HG03064 (cell line): ENCODE data around the gene AGBL5.
"Not testable (repeated sequence)": the region's sequence is repeated elsewhere in the genome, so short reads cannot be mapped to it uniquely, and the experiment has no call there.

Experiments used
- ATAC-seq: cut with Tn5 transposase; IDR thresholded peaks from one replicate; pipeline ENCODE4 v1.9.1; 2021; ENCODE audit warnings: low read depth; ENCODE audit not compliant: unreplicated experiment

The AGBL5 gene

GRCh38 chr2:27108221-27108620 lies 56.8 kb downstream of the AGBL5 start:
- no peak for ATAC-seq

- no peak for ATAC-seq
These were observed 57.6 kb downstream of the AGBL5 start for GRCh38 chr2:27109083-27109482.

- not testable (repeated sequence) for ATAC-seq
These were observed 59.3 kb downstream of the AGBL5 start for GRCh38 chr2:27110603-27111352.

GRCh38 chr2:27111392-27112078 lies 60.1 kb downstream of the AGBL5 start:
- ATAC-seq: not testable (repeated sequence)

- ATAC-seq: no peak
These were observed 64.1 kb downstream of the AGBL5 start for GRCh38 chr2:27115519-27115918.

- ATAC-seq: no peak
These were observed 66.6 kb downstream of the AGBL5 start for GRCh38 chr2:27117995-27118524.

GRCh38 chr2:27118525-27119329 lies 67.3 kb downstream of the AGBL5 start, which contains the start of gene CGREF1:
Gene CGREF1 (minus strand): TSS chr2:27119128. CDS start chr2:27104366, 14,762 bp downstream.
- ATAC-seq: no peak

GRCh38 chr2:27119330-27119670 lies 67.8 kb downstream of the AGBL5 start:
- ATAC-seq: not testable (repeated sequence)
